ENCODE measurements around the gene MAPKAP1. TPM values are rescaled to one million over a fixed set of nuclear protein-coding genes. Genes with fewer than 3 reads are reported as not detected.

Gene MAPKAP1
- total RNA-seq, 1 donor from 2014 or later = 63.4 TPM

DNA sequence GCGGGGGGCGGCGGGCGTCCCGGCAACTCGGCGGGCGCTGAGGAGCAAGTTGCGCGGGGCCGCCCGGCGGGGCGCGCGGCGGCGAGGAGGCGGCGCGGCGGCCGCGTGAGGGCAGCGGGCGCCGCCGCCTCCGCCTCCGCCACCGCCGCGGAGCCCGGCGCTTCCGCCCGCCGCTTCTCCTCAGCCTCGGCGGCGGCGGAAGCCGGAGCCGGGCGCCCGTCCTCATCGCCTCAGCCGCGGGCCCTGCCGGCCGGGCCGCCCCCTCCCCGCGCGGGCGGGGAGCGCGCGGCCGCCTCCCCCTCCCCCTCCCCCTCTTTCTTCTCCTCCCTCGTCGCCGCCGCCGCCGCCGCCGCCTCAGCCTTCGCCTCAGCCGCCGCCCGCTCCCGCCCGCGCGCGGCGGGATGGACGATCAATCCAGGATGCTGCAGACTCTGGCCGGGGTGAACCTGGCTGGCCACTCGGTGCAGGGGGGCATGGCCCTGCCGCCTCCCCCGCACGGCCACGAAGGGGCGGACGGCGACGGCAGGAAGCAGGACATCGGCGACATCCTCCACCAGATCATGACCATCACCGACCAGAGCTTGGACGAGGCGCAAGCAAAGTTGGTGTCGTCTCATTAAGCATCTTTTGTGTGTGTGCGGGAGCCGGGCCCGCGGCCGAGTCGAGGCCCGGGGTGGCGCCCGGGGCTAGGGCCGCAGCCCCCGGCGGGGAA is 40.2 kb upstream of the MAPKAP1 start, which contains the start of gene PBX3:
Gene PBX3 (plus strand): TSS at position 321 of the 712 bp plus-strand sequence.
- Mint-ChIP-seq H3K9me3 (no peaks in the 10 kb centered on the region), H3K27ac (ENCODE audit: unreplicated experiment) (peak within 1 kb of the TSS; percentile 99), H3K27me3 (ENCODE audit: low read depth) (peaks cover 4% of the 10 kb centered on the region), H3K4me3 (peak within 1 kb of the TSS; percentile 98), H3K36me3 (ENCODE audit: low read depth) (peaks cover 2% of the 10 kb centered on the region), H3K4me1 (peaks cover 46% of the 10 kb centered on the region)
- TF ChIP-seq, protein P1, sequence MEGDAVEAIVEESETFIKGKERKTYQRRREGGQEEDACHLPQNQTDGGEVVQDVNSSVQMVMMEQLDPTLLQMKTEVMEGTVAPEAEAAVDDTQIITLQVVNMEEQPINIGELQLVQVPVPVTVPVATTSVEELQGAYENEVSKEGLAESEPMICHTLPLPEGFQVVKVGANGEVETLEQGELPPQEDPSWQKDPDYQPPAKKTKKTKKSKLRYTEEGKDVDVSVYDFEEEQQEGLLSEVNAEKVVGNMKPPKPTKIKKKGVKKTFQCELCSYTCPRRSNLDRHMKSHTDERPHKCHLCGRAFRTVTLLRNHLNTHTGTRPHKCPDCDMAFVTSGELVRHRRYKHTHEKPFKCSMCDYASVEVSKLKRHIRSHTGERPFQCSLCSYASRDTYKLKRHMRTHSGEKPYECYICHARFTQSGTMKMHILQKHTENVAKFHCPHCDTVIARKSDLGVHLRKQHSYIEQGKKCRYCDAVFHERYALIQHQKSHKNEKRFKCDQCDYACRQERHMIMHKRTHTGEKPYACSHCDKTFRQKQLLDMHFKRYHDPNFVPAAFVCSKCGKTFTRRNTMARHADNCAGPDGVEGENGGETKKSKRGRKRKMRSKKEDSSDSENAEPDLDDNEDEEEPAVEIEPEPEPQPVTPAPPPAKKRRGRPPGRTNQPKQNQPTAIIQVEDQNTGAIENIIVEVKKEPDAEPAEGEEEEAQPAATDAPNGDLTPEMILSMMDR (conservative IDR thresholded peaks at IDR 0.05) = no peak
- peak; percentile 48 for DNase-seq (ENCODE audit: low read depth, low spot score)

DNA sequence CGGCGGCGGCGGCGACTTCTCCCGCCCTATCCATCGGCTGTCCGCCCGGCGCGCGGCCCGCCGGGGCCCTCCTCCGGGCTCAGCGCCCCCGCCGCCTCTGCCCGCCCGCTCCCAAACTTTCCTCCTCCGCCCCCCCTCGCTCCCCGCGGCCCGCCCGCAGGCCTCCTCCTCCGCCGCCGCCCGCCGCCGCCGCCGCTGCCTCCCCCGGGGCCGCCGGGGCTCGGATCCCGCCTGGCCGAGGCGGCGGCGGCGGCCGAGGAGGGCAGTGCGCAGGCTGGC is 39.7 kb upstream of the MAPKAP1 start:
- H3K36me3 Mint-ChIP-seq (ENCODE audit: low read depth) = peaks cover 2% of the 10 kb centered on the region
- no peak overlapping the region for H3K4me3 Mint-ChIP-seq
- H3K27ac Mint-ChIP-seq (ENCODE audit: unreplicated experiment) = no peak overlapping the region
- no peak for DNase-seq (ENCODE audit: low read depth, low spot score)
- peaks cover 41% of the 10 kb centered on the region for H3K4me1 Mint-ChIP-seq
- TF ChIP-seq, protein P1 (conservative IDR thresholded peaks at IDR 0.05) = no peak
- no peaks in the 10 kb centered on the region for H3K9me3 Mint-ChIP-seq
- peaks cover 4% of the 10 kb centered on the region for H3K27me3 Mint-ChIP-seq (ENCODE audit: low read depth)

DNA sequence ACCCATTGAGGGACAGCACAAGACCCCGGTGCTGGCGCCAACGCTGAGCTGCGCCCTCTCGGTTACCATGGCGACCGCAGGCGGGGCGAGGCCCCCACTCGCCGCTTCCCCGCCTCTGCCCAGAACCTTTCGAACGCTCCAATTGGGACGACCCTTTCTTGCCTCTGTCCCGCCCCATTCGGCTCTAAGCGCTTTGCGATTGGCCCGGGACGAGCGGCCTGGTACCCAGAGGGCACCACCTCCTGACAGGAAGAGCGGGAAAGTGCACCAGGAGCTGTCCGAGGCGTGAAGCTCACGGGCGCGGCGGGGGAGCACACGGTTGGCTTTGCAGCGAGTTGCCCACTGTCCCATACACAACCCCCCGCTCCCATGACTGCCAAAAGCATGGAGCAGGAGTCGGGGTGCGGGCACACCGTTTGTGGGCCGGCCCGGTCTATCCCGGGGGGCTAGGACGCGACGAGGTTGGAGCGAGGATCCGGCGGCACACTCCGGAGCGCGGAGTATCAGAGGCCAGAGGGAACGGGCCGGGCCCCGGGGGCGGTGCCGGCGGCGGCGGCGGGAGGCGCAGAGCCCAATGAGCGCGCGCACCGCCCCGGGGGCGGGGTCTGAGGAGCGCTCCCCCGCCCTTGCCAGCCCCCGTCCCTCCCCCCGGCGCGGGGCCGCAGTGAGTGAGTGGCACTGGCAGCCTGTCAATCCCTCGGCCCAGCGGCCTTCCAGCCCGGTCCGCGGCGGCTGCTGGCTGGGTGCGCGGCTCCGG is 39.2 kb upstream of the MAPKAP1 start:
- peak; percentile 88 for DNase-seq (ENCODE audit: low read depth, low spot score)
- peak overlapping the region; percentile 99 for H3K27ac Mint-ChIP-seq (ENCODE audit: unreplicated experiment)
- peak overlapping the region; percentile 95 for H3K4me3 Mint-ChIP-seq
- H3K27me3 Mint-ChIP-seq (ENCODE audit: low read depth) = peaks cover 4% of the 10 kb centered on the region
- H3K9me3 Mint-ChIP-seq = no peaks in the 10 kb centered on the region
- TF ChIP-seq, protein P1 (conservative IDR thresholded peaks at IDR 0.05) = no peak
- H3K4me1 Mint-ChIP-seq = peaks cover 35% of the 10 kb centered on the region
- peaks cover 2% of the 10 kb centered on the region for H3K36me3 Mint-ChIP-seq (ENCODE audit: low read depth)

DNA sequence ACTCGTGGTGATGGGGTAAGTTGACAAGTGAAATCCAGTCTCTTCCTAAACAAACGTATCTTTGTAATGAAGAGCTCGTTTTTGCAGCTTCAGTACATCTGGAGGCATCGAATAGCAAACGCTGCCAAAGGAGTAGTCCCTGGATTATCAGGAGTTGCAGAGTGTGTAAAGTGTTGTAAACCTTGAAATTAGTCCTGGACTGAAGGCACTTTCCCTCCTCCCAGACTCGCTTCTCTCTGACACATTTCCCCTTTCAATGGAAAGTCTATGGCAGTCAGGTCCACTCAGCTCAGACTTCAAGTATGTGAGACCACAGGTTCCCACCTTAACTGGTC is 38.6 kb upstream of the MAPKAP1 start:
- Mint-ChIP-seq H3K27me3 (ENCODE audit: low read depth) (peaks cover 4% of the 10 kb centered on the region), H3K27ac (ENCODE audit: unreplicated experiment) (no peak overlapping the region), H3K4me3 (peak overlapping the region; percentile 95), H3K4me1 (peaks cover 31% of the 10 kb centered on the region), H3K36me3 (ENCODE audit: low read depth) (peaks cover 2% of the 10 kb centered on the region), H3K9me3 (no peaks in the 10 kb centered on the region)
- TF ChIP-seq, protein P1 (conservative IDR thresholded peaks at IDR 0.05) = no peak
- DNase-seq (ENCODE audit: low read depth, low spot score) = no peak

DNA sequence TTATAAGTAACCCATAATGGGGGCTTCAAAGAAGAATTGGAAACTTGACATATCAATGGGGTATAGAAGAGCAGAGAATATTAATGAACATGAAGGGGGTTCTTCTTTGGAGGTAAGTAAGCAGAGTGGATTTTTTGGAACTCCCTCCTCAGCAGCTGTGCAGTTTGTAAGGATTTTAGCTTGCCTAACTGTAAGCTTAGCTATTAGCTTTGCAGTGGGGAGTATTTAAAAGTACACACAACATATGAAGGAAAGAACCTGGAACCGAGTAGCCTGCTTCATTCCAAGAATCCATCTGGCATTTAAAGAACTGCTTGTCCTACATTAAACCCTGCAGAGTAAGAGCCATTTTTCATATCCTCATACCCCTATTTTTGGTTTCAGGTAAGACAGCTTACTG is 38.0 kb upstream of the MAPKAP1 start:
- H3K4me3 Mint-ChIP-seq = peak overlapping the region; percentile 95
- H3K27ac Mint-ChIP-seq (ENCODE audit: unreplicated experiment) = no peak overlapping the region
- no peak for DNase-seq (ENCODE audit: low read depth, low spot score)
- no peaks in the 10 kb centered on the region for H3K9me3 Mint-ChIP-seq
- peaks cover 2% of the 10 kb centered on the region for H3K36me3 Mint-ChIP-seq (ENCODE audit: low read depth)
- H3K4me1 Mint-ChIP-seq = peaks cover 24% of the 10 kb centered on the region
- peaks cover 4% of the 10 kb centered on the region for H3K27me3 Mint-ChIP-seq (ENCODE audit: low read depth)
- TF ChIP-seq, protein P1 (conservative IDR thresholded peaks at IDR 0.05) = no peak

Data from neural crest cell (in vitro differentiated cells).